Neural cell (in vitro differentiated cells): ENCODE results near the gene PRF1.

Source experiments
- RAD21 ChIP-seq: fragments of 450-650 bp; conservative IDR thresholded peaks from 2 replicates; pipeline ENCODE4 v1.6.1; 2014; ENCODE audit warnings: antibody characterized with exemption, mild to moderate bottlenecking, moderate library complexity
- TF ChIP-seq, protein P1 (sequence below): fragments of 450-650 bp; IDR thresholded peaks from 2 replicates; pipeline ENCODE4 v1.5.1; 2014; ENCODE audit warnings: antibody characterized with exemption, mild to moderate bottlenecking, moderate library complexity; ENCODE audit not compliant: poor library complexity, severe bottlenecking

DNA sequence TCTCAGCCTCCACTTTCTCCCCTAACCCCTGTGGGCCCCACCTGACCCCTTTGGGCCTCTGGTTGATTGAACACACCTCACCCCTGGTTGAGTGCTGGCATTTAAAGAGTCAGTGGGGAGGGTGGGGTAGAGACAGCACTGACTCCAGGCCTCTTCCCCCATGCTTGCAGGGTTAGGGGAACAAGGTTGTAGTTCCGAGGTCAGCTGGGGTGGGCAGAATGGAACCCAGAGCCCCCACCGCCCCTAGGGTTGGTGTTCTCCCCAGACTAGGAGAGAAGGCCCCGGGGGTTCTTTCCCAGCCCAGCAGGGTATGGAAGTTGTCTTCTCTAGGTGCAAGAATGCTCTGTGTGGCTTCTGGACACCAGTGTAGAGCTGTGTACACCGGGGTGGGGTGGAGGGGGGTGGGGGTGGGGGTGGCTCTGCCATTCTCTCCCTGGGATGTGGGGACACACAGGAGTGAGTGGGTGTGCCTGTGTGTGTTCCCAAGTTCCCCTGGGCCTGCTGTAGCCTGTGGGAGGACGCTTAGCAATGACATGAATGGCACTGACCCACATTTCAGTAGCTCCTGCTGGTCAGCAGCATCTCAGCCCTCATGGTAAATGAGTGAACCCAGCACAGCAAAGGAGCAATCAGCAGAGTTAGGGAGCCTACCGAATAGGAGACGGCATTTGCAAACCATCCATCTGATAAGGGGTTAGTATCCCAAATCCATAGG lies 33.6 kb downstream of the PRF1 start:
- no peak for TF ChIP-seq RAD21
- TF ChIP-seq, protein P1, sequence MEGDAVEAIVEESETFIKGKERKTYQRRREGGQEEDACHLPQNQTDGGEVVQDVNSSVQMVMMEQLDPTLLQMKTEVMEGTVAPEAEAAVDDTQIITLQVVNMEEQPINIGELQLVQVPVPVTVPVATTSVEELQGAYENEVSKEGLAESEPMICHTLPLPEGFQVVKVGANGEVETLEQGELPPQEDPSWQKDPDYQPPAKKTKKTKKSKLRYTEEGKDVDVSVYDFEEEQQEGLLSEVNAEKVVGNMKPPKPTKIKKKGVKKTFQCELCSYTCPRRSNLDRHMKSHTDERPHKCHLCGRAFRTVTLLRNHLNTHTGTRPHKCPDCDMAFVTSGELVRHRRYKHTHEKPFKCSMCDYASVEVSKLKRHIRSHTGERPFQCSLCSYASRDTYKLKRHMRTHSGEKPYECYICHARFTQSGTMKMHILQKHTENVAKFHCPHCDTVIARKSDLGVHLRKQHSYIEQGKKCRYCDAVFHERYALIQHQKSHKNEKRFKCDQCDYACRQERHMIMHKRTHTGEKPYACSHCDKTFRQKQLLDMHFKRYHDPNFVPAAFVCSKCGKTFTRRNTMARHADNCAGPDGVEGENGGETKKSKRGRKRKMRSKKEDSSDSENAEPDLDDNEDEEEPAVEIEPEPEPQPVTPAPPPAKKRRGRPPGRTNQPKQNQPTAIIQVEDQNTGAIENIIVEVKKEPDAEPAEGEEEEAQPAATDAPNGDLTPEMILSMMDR, result no peak
